Pancreas (tissue), 10 donors: Measurements from ENCODE around the gene PLD1. TPM values are rescaled to one million over a fixed set of nuclear protein-coding genes. Genes with fewer than 3 reads are reported as not detected.

ENCODE experiments used
- ATAC-seq, 4 donors: fragments of 200-7000 bp; cut with Tn5 transposase; one replicate each; pipeline versions ENCODE4 v1.8.0 to v1.9.1; 2020; ENCODE audit warnings: mild to moderate bottlenecking in 4 of 4, moderate library complexity in 4 of 4
- DNase-seq, 6 donors: peaks; one replicate each; pipeline ENCODE4 v3.0.0-alpha.2; 2020
- FAIRE-seq: peaks from 2 replicates; lab custom pipeline; 2012; peaks lifted over from hg19 to GRCh38; lab: Jason Lieb, UNC
- H3K27ac ChIP-seq, 4 donors: fragments of 200-600 bp; sonication (generic); 1 replicate in 3 of 4; 2 replicates in 1 of 4; pipeline versions ENCODE4 v1.5.0 to v1.8.0; 2020
- H3K27me3 ChIP-seq, 4 donors: fragments of 200-600 bp; one replicate each; pipeline ENCODE4 v1.8.0; 2021
- H3K36me3 ChIP-seq, 3 donors: fragments of 200-600 bp; sonication (generic) in 1 of 3; one replicate each; pipeline versions ENCODE4 v1.5.0 to v1.8.0; 2020 to 2021
- H3K4me1 ChIP-seq, 3 donors: fragments of 200-600 bp; one replicate each; pipeline ENCODE4 v1.8.0; 2021
- H3K4me3 ChIP-seq, 4 donors: fragments of 200-600 bp; sonication (generic) in 2 of 4; one replicate each; pipeline versions ENCODE4 v1.5.0 to v1.8.0; 2020 to 2021
- H3K9me3 ChIP-seq, 4 donors: fragments of 200-600 bp; one replicate each; pipeline ENCODE4 v1.8.0; 2021
- CTCF ChIP-seq, 4 donors: fragments of 200-600 bp; sonication (generic) in 3 of 4; IDR thresholded peaks; one replicate each; pipeline versions ENCODE4 v1.5.0 to v1.8.0; 2021; ENCODE audit warnings: antibody characterized with exemption in 4 of 4
- WGBS, 2 donors: extraction: QIAGEN DNeasy Blood & Tissue Kit; methylation state at CpG; one replicate each; pipeline ENCODE4 v1.1.7; 2013; 5-methylcytosine and 5-hydroxymethylcytosine counted together
- intact Hi-C, 3 donors: fragments of 100-400 bp; cut with DNase I; formaldehyde crosslinking; loops; one replicate each; pipeline versions ENCODE4 v1.11.1 to v1.14.2; 2022
- polyA plus RNA-seq, 2 donors: library from polyadenylated mRNA; stranded (reverse); fragments of 200-250 nt; gene quantifications; one replicate each; pipeline ENCODE4 v1.2.3, GENCODE V29; 2013
- total RNA-seq, 6 donors: library from RNA; stranded (reverse); fragmentation: NEBNext Ultra II Directional in 4 of 6; extraction: Animal tissue kit (Norgen Biotek cat#: 25700) in 4 of 6; gene quantifications; one replicate each; pipeline versions ENCODE4 v1.2.1 to v1.2.4, GENCODE V29; 2021 to 2023
- donor health status: healthy with polysubstance abuse.
- donor health status: DM: no; HTN: no; CAD: no; lungs with moderate emphysema.
- donor health status: DM: no; HTN: no; CAD: no.
- donor health status: control.
- donor health status: control.
- donor health status: Bipolar disorder and iron deficiency.
- donor health status: DM: yes; HTN: yes; CAD: no.
- donor health status: DM: no; HTN: no; CAD: no.
- donor health status: DM: no; HTN: no; CAD: no.
- donor health status: DM: yes; HTN: yes; CAD: no.

PLD1 gene
- total and polyA plus RNA-seq, 8 donors, result 14.7 to 62.1 (median 33.7) TPM

- ATAC-seq, result no peak
- FAIRE-seq, result no peak
- TF ChIP-seq CTCF (IDR thresholded peaks at IDR 0.05), result no peak
- intact Hi-C loops, result no loop called here
- DNase-seq, result no peak
- Histone ChIP-seq H3K27me3 (no peaks in the 10 kb centered on the region), H3K9me3 (no peaks in the 10 kb centered on the region), H3K36me3 (no peaks in the 10 kb centered on the region), H3K4me1 (peaks cover 0 to 17% (median under 1%) of the 10 kb centered on the region in 3 donors), H3K4me3 (no peak overlapping the region), H3K27ac (no peak overlapping the region)
- WGBS, 2 donors, result 77 to 89% methylated on average over 2 of the region's 2 CpGs
Observed at GRCh38 chr3:171846597-171846996, 36.3 kb upstream of the PLD1 start.

- H3K27ac ChIP-seq, result peak overlapping the region in 1 of 4 donors; percentile 15
- no peak for TF ChIP-seq CTCF (IDR thresholded peaks at IDR 0.05)
- intact Hi-C loops, result no loop called here
- ATAC-seq (no peak), FAIRE-seq (no peak), DNase-seq (no peak)
- no peaks in the 10 kb centered on the region for H3K9me3 ChIP-seq
- no peaks in the 10 kb centered on the region for H3K27me3 ChIP-seq
- WGBS, 2 donors, result 55 to 57% methylated on average over 3 of the region's 3 CpGs
- peaks cover 4 to 17% (median 10%) of the 10 kb centered on the region in 3 donors for H3K4me1 ChIP-seq
- no peak overlapping the region for H3K4me3 ChIP-seq
- no peaks in the 10 kb centered on the region for H3K36me3 ChIP-seq
Observed at GRCh38 chr3:171845481-171846284, 35.4 kb upstream of the PLD1 start.

GRCh38 chr3:171844873-171845272 is 34.6 kb upstream of the PLD1 start:
- Histone ChIP-seq H3K27me3 (no peaks in the 10 kb centered on the region), H3K4me3 (no peak overlapping the region), H3K9me3 (no peaks in the 10 kb centered on the region), H3K4me1 (peaks cover 6 to 20% (median 14%) of the 10 kb centered on the region in 3 donors), H3K27ac (no peak overlapping the region), H3K36me3 (no peaks in the 10 kb centered on the region)
- 92 to 94% methylated on average over 2 of the region's 2 CpGs for WGBS, 2 donors
- DNase-seq (no peak), ATAC-seq (no peak), FAIRE-seq (no peak)
- TF ChIP-seq CTCF (IDR thresholded peaks at IDR 0.05), result no peak
- intact Hi-C loops, result no loop called here

GRCh38 chr3:171842864-171843518 is 32.7 kb upstream of the PLD1 start, which contains the start of gene TMEM212:
Gene TMEM212 (plus strand): TSS chr3:171843349. CDS start chr3:171843384, 35 bp downstream.
- ATAC-seq (peak in 3 of 4 donors; percentile 32 to 58 (median 51)), FAIRE-seq (no peak), DNase-seq (no peak)
- no peak for TF ChIP-seq CTCF (IDR thresholded peaks at IDR 0.05)
- Histone ChIP-seq H3K4me1 (peaks cover 6 to 24% (median 17%) of the 10 kb centered on the region in 3 donors), H3K9me3 (no peaks in the 10 kb centered on the region), H3K27me3 (no peaks in the 10 kb centered on the region), H3K4me3 (no peak within 1 kb of the TSS), H3K27ac (peak within 1 kb of the TSS in 1 of 4 donors; percentile 7), H3K36me3 (no peaks in the 10 kb centered on the region)
- WGBS, 2 donors, result 72 to 84% methylated on average over 5 of the region's 5 CpGs
- intact Hi-C loops, result no loop called here
